ENCODE data around the gene SEMA3E. TPM values are rescaled to one million over a fixed set of nuclear protein-coding genes. Genes with fewer than 3 reads are reported as not detected.
A peak's percentile ranks its signal among the peaks of the same experiment; 100 is the strongest.
"Not testable (repeated sequence)": the region's sequence is repeated elsewhere in the genome, so short reads cannot be mapped to it uniquely, and the experiment has no call there.

Gene SEMA3E
- total RNA-seq, 1 experiment from 2014 or later: 5.8 TPM

DNA sequence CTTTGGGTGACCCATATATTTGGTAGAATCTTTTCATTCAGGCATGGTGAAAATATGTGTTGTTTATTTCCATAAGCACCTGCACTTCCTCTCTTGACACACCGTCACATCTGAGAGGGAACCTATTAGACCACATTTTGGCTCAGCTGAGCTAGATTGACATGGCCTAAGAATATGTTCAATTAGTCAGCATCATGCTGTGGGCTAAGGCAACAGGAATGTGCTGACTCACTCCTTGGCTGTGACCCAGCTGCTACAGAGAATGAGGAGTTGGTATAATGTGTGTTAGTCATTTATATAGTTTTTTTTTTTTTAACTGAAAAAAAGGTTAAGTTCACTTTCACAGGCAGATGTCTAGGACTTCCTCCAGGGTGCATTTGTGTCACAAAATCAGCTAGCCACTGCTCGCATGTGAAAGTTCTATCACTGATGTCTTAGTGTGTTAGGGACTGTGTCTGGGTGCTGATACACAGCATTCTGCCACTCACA, 180.6 kb downstream of the SEMA3E start:
- Histone ChIP-seq H3K36me3 (replicated peaks; ENCODE audit: control insufficient read depth, insufficient read depth, low read length) (no peaks in the 10 kb centered on the region; the same call in 1 of the 2 replicates), H3K4me3 (ENCODE audit: insufficient read depth, low read depth, low read length) (no peak overlapping the region), H3K27me3 (ENCODE audit: control insufficient read depth, insufficient read depth, low read length) (no peaks in the 10 kb centered on the region)
- no peak for DNase-seq

DNA sequence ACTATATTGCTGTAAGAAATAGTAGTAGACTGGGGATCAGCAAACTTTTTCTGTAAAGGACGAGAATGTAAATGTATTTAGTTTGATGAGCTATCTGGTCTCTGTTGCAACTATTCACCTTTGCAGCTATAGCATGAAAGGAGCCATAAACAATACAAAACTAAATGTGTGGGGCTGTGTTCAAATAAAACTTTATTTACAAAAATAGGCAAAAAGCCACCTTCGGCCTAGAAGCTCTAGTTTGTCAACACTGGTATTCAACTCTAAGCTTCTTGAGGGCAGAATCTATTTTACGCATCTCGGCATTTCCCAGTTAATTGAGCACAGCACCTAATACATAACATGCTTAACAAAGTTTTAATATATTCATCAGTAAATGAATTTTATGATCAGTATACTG, 181.4 kb downstream of the SEMA3E start:
- no peak for DNase-seq
- Histone ChIP-seq H3K36me3 (replicated peaks; ENCODE audit: control insufficient read depth, insufficient read depth, low read length) (peaks cover 2% of the 10 kb centered on the region), H3K4me3 (ENCODE audit: insufficient read depth, low read depth, low read length) (no peak overlapping the region), H3K27me3 (ENCODE audit: control insufficient read depth, insufficient read depth, low read length) (no peaks in the 10 kb centered on the region)

DNA sequence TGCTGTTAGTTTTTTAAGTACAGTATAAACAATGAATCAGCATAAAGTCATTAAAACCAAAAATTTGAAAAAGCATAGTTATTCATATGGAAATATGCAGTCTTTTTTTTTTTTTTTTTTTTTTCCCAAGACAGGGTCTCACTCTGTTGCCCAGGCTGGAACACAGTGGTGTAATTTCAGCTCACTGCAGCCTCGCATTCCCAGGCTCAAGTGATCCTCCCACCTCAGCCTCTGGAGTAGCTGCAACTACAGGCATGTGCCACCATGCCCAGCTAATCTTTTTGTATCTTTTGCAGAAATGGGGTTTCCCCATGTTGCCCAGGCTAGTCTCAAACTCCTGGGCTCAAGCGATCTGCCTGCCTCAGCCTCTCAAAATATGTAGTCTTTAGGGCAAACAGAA, 182.0 kb downstream of the SEMA3E start:
- H3K36me3 ChIP-seq (replicated peaks; ENCODE audit: control insufficient read depth, insufficient read depth, low read length): peaks cover 5% of the 10 kb centered on the region

DNA sequence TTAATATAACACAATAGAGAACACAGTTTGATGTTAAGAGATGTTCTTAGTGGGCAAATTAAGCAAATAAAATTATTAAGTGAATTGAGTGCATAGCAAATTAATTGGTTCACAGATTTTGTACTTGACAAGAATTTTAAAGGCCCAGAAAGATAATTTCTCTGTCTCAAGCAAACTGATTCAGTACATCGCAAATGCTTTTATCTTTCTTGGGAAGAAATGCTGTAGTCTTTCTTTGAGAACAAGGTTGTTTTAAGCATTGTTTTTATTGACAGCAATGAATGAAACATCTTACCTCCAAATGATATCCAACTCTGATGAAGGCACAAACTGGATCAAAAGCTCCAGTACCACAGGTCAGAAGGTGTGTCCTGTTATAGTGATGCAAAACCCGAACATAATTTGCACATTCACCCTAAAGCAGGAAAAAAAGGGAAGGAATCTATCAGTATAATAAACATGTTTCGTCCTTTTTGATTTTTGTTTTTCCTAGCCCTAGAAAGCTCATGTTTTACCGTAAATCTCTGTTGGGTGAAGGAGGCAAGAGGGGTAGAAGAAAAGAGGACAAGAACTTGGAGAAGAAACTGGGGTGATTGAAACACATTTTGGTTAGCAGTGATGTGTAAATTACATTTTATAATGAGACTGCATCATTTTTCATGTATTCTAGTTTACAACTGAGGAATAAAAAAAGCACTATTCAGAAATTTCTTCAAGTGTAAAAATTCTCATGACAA, 182.6 kb downstream of the SEMA3E start:
- DNase-seq: no peak
- Histone ChIP-seq H3K27me3 (ENCODE audit: control insufficient read depth, insufficient read depth, low read length) (no peaks in the 10 kb centered on the region), H3K36me3 (replicated peaks; ENCODE audit: control insufficient read depth, insufficient read depth, low read length) (peaks cover 7% of the 10 kb centered on the region), H3K4me3 (ENCODE audit: insufficient read depth, low read depth, low read length) (no peak overlapping the region)

More for the DNA sequence above, 182.0 kb downstream of the SEMA3E start:
- DNase-seq: no peak
- H3K4me3 ChIP-seq (ENCODE audit: insufficient read depth, low read depth, low read length): no peak overlapping the region
- no peaks in the 10 kb centered on the region for H3K27me3 ChIP-seq (ENCODE audit: control insufficient read depth, insufficient read depth, low read length)

DNA sequence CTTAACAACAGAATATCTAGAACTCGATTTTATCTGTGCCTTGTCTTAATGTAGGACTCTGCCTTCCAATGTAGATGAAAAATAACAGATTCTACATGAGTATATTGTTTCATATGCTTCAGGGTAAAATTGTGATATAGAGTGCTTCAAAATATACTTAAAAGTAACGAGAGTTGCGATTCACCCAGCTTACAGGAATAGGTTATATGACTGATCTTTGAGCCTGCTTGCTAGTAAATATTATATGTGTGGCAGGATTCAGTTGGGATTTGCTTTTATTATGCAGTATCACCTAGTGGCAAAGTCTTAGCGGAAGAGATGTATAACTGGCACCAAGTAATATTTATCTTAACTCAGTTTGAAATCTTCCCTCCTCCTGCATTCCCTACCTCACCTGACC, 183.3 kb downstream of the SEMA3E start:
- H3K36me3 ChIP-seq (replicated peaks; ENCODE audit: control insufficient read depth, insufficient read depth, low read length): peaks cover 9% of the 10 kb centered on the region
- no peaks in the 10 kb centered on the region for H3K27me3 ChIP-seq (ENCODE audit: control insufficient read depth, insufficient read depth, low read length)
- H3K4me3 ChIP-seq (ENCODE audit: insufficient read depth, low read depth, low read length): no peak overlapping the region; the same call in 1 of the 2 replicates
- DNase-seq: no peak

DNA sequence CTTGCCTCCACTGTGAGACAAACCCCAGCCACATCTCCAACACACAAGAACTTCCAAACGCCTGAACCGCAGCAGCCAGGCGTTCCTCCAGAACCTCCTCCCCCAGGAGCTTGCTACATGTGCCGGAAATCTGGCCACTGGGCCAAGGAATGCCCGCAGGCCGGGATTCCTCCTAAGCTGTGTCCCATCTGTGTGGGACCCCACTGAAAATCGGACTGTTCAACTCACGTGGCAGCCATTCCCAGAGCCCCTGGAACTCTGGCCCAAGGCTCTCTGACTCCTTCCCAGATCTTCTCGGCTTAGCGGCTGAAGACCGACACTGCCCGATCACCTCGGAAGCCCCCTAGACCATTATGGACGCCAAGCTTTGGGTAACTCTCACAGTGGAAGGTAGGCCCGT, 187.1 kb downstream of the SEMA3E start:
- not testable (repeated sequence) for H3K36me3 ChIP-seq (replicated peaks; ENCODE audit: control insufficient read depth, insufficient read depth, low read length); H3K27me3 ChIP-seq (ENCODE audit: control insufficient read depth, insufficient read depth, low read length); DNase-seq
- peak overlapping the region; percentile 61 for H3K4me3 ChIP-seq (ENCODE audit: insufficient read depth, low read depth, low read length)

DNA sequence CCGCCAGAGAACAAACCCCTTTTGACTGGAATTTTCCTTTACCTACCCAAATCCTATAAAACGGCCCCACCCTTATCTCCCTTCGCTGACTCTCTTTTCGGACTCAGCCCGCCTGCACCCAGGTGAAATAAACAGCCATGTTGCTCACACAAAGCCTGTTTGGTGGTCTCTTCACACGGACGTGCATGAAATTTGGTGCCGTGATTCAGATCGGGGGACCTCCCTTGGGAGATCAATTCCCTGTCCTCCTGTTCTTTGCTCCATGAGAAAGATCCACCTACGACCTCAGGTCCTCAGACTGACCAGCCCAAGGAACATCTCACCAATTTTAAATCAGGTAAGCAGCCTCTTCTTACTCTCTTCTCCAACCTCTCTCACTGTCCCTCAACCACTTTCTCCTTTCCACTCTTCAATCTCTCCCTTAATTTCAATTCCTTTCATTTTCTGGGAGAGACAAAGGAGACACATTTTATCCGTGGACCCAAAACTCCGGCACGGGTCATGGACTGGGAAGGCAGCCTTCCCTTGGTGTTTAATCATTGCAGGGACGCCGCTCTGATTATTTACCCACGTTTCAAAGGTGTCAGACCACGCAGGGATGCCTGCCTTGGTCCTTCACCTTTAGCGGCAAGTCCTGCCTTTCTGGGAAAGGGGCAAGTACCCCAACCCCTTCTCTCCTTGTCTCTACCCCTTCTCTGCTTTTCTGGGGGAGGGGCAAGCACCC, 188.8 kb downstream of the SEMA3E start:
- not testable (repeated sequence) for H3K36me3 ChIP-seq (replicated peaks; ENCODE audit: control insufficient read depth, insufficient read depth, low read length); DNase-seq; H3K27me3 ChIP-seq (ENCODE audit: control insufficient read depth, insufficient read depth, low read length)
- peak overlapping the region; percentile 70 for H3K4me3 ChIP-seq (ENCODE audit: insufficient read depth, low read depth, low read length)

DNA sequence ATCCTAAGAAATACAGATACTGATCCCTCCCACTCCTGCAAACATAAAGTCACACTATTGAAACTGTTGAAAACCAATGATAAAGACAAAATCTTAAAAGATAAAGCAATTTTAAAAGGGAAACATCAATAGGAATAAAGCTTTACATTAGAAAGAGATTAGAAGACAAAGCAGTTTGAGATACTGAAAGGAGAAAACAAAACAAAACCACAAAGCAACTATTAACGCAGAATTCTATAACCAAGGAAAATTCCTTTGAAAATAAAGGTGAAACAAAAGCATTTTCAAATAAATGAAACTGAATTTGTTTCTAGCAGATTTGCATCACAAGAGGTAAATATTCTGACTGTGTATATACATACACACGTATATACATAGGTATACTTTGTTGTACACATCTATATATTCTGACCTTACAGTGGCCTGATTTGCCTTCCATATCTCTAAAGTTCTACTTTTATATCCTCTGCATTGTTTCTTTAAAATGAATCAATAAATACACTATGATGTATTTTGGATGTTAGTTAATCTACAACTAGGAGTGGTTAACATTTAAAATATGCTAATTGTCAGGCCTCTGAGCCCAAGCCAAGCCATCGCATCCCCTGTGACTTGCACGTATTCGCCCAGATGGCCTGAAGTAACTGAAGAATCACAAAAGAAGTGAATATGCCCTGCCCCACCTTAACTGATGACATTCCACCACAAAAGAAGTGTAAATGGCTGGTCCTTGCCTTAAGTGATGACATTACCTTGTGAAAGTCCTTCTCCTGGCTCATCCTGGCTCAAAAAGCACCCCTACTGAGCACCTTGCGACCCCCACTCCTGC, 189.6 kb downstream of the SEMA3E start:
- not testable (repeated sequence) for DNase-seq; H3K4me3 ChIP-seq (ENCODE audit: insufficient read depth, low read depth, low read length); H3K27me3 ChIP-seq (ENCODE audit: control insufficient read depth, insufficient read depth, low read length); H3K36me3 ChIP-seq (replicated peaks; ENCODE audit: control insufficient read depth, insufficient read depth, low read length)

DNA sequence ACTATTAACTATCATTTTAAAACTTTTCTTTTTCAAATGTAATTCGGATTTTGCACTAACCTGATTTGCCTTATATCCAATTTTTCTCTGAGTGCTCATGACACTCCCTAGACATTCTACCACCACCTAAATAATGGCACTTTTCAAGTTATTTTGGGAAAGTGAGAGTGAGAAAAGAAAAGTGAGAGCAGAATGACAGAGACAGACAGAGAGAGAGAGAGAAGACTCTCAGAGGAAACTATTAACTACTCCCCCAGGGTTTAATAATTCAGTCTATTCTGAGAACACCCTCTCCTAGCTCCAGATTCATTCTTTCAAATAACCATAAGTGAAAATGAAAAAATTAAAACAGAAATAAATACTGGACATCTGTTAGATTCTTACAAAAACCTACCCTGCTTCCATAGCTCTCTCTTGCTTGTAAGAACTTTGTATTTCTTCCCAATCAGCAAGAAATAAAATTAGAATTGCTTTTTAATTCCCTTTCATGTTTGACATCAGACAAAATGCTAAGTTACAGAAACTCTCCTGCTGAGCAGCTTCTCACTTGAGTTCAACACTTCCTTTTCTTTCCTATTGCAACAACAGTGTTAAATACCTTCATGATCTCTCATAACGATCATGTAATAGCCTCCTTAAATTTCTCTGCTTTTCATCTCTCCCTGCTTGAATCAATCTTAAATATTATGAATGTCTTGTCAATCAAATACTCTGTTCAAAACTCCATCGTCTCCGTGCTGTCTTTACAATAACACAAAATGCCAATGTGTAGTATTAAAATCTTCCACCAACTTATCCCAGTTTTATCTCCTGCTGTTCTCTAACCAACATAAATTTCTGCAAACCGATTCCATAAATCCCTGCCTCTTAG, 191.7 kb downstream of the SEMA3E start:
- DNase-seq: no peak
- Histone ChIP-seq H3K27me3 (ENCODE audit: control insufficient read depth, insufficient read depth, low read length) (no peaks in the 10 kb centered on the region), H3K4me3 (ENCODE audit: insufficient read depth, low read depth, low read length) (no peak overlapping the region), H3K36me3 (replicated peaks; ENCODE audit: control insufficient read depth, insufficient read depth, low read length) (peaks cover 7% of the 10 kb centered on the region)

DNA sequence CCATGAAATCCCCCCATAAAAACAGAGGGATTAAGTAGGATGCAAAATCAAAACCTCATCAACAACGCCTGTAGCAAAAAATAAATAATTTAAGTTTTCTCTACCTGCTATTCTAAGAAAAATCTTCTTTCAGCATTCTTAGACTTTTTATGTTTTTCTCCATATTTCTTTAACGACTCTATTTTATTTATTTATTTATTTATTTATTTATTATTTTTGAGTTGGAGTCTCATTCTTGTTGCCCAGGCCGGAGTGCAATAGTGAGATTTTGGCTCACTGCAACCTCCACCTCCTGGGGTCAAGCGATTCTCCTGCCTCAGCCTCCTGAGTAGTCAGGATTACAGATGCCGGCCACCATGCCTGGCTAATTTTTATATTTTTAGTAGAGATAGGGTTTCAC, 192.5 kb downstream of the SEMA3E start:
- H3K27me3 ChIP-seq (ENCODE audit: control insufficient read depth, insufficient read depth, low read length): no peaks in the 10 kb centered on the region
- no peak overlapping the region for H3K4me3 ChIP-seq (ENCODE audit: insufficient read depth, low read depth, low read length)
- no peak for DNase-seq
- peaks cover 2% of the 10 kb centered on the region for H3K36me3 ChIP-seq (replicated peaks; ENCODE audit: control insufficient read depth, insufficient read depth, low read length)

DNA sequence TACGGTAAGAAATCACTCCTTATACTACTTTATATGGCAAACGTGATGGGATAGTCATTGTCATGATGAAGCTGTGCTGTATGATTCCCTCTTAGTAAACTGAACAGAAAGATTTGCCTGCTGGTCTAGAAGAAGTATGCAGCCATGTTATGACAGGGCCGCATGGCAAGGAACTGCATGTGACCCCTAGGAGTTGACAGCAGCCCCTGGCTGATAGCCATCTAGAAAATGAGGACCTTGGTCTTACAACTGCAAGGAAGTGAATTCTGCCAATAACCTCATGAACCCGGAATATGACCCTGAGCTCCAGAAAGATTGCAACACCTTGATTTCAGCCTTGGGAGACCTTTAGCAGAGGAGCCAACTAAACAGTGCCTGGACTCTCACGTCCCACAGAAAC, 193.3 kb downstream of the SEMA3E start:
- Histone ChIP-seq H3K4me3 (ENCODE audit: insufficient read depth, low read depth, low read length) (no peak overlapping the region), H3K27me3 (ENCODE audit: control insufficient read depth, insufficient read depth, low read length) (no peaks in the 10 kb centered on the region), H3K36me3 (replicated peaks; ENCODE audit: control insufficient read depth, insufficient read depth, low read length) (no peaks in the 10 kb centered on the region; the same call in 1 of the 2 replicates)
- no peak for DNase-seq

DNA sequence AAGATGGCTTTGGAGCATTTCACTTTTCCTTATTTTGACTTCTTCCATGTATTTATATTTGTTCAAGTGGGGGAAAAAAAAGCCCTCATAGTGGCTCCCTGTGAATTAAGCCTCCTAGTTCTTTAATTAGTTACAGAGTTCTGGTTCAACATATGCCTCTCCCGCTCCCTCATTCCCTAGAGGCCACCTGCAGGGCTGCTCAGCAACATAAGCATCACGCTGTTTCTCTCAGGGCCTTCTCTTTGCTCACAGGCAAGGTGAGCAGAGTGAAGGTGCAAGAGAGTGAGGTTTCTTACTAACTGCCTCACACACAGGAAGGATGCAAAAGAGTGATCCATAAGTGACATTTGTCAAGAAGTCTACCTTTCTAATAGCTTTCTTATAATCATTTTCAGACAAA, 196.7 kb downstream of the SEMA3E start:
- Histone ChIP-seq H3K4me3 (ENCODE audit: insufficient read depth, low read depth, low read length) (no peak overlapping the region), H3K36me3 (replicated peaks; ENCODE audit: control insufficient read depth, insufficient read depth, low read length) (no peaks in the 10 kb centered on the region), H3K27me3 (ENCODE audit: control insufficient read depth, insufficient read depth, low read length) (no peaks in the 10 kb centered on the region)
- DNase-seq: peak; percentile 35

DNA sequence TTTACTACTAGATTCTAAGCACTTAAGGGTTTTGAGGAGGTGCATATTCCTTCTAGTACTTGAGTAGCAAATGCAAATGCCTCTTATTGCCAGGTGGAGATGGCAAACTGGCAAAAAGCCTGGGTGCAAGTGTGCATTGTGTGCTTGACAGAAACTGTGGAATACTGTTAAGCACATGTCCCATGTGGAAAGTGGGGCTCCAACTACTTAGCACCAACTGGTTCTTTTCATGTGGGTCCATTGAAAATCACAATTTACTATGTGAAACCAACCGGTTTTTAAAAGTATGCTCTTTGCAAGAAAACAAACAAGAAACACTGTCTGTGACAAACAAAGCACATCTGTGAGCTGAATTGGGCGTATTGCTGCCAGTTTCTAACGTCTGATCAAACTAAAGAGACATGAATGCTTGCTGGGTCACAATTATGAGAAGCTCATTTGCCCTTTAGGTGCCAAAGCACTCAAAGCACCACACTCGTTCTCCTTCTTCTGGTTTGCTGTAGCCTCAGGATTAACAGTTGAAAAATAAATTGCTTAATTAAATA, 197.4 kb downstream of the SEMA3E start:
- Histone ChIP-seq H3K27me3 (ENCODE audit: control insufficient read depth, insufficient read depth, low read length) (no peaks in the 10 kb centered on the region), H3K36me3 (replicated peaks; ENCODE audit: control insufficient read depth, insufficient read depth, low read length) (no peaks in the 10 kb centered on the region), H3K4me3 (ENCODE audit: insufficient read depth, low read depth, low read length) (no peak overlapping the region)
- no peak for DNase-seq

DNA sequence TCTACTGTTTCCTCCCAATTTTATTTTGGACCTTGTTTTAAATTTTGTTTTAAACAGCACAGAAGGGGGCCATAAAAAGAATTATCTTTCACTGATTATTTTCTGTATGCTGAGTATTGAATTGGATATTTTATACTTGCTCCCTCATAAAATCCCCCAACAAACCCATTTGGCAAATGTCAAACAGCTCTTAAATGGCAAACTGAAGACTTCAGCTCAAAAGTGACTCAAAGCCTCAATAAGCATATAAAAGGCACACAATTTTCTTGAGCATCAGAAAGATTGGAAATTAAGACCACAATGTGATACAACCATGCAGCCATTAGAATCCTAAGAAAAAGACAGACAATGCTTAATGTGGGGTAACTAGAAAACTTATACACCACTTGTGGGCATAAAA, 199.2 kb downstream of the SEMA3E start:
- Histone ChIP-seq H3K36me3 (replicated peaks; ENCODE audit: control insufficient read depth, insufficient read depth, low read length) (no peaks in the 10 kb centered on the region), H3K4me3 (ENCODE audit: insufficient read depth, low read depth, low read length) (no peak overlapping the region), H3K27me3 (ENCODE audit: control insufficient read depth, insufficient read depth, low read length) (no peaks in the 10 kb centered on the region)
- no peak for DNase-seq
